ENCODE results near the gene GRID1. TPM values are rescaled to one million over a fixed set of nuclear protein-coding genes. Genes with fewer than 3 reads are reported as not detected.
A peak's percentile ranks its signal among the peaks of the same experiment; 100 is the strongest.

GRID1 gene
- polyA plus RNA-seq, 1 experiment = 0.49 TPM

DNA sequence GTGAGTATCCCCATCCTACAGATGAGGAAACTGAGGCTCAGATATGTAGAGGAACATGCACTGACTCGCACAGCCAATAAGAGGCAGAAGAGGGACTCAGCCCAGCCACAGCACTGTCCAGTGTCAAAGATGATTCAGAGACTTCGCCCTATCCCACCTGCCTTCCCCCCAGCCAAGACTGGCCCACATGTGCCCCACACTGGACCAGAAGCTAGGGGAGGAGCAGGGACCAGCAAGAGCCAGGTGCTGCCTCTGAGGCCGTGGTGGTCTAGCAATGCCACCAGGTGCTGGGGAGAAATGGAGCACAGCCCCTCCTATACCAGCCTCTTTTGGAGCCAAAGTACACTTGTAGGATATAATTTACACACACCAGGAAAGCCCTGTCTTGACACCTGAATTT lies 22.3 kb downstream of the GRID1 start:
- Histone ChIP-seq H3K4me3 (ENCODE audit: low read depth, low read length) (no peak overlapping the region), H3K36me3 (ENCODE audit: control insufficient read depth, insufficient read depth, low read length) (no peaks in the 10 kb centered on the region), H3K27me3 (ENCODE audit: control insufficient read depth, insufficient read depth, low read length) (no peaks in the 10 kb centered on the region)
- POLR2A ChIA-PET = no interaction called here
- no peak for DNase-seq (ENCODE audit: low read depth)
- CTCF ChIA-PET = no interaction called here
- TF ChIP-seq, protein P1, sequence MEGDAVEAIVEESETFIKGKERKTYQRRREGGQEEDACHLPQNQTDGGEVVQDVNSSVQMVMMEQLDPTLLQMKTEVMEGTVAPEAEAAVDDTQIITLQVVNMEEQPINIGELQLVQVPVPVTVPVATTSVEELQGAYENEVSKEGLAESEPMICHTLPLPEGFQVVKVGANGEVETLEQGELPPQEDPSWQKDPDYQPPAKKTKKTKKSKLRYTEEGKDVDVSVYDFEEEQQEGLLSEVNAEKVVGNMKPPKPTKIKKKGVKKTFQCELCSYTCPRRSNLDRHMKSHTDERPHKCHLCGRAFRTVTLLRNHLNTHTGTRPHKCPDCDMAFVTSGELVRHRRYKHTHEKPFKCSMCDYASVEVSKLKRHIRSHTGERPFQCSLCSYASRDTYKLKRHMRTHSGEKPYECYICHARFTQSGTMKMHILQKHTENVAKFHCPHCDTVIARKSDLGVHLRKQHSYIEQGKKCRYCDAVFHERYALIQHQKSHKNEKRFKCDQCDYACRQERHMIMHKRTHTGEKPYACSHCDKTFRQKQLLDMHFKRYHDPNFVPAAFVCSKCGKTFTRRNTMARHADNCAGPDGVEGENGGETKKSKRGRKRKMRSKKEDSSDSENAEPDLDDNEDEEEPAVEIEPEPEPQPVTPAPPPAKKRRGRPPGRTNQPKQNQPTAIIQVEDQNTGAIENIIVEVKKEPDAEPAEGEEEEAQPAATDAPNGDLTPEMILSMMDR (IDR thresholded peaks at IDR 0.05; ENCODE audit: insufficient read depth, low read depth, low read length) = no peak

DNA sequence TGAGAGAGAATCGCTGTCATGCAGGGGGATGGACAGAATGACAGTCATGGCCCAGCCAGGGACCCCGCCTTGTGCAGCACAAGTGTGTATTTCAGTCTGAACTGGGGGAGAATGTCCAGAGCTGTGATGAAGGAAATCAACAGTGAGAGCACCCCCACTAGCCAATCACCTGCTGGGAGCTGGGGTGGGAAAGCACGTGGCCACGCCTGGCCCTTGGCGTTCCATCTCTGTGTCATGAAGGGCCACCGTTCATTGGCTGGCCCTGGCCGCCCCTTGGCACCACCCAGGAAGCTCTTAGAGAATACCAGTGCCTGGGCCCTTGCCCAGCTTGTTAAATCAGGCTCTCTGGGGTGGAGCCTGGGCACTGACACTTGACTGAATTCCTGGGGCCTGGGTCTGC lies 22.8 kb downstream of the GRID1 start:
- DNase-seq (ENCODE audit: low read depth) = no peak
- Histone ChIP-seq H3K4me3 (ENCODE audit: low read depth, low read length) (no peak overlapping the region), H3K36me3 (ENCODE audit: control insufficient read depth, insufficient read depth, low read length) (no peaks in the 10 kb centered on the region), H3K27me3 (ENCODE audit: control insufficient read depth, insufficient read depth, low read length) (no peaks in the 10 kb centered on the region)
- TF ChIP-seq, protein P1 (IDR thresholded peaks at IDR 0.05; ENCODE audit: insufficient read depth, low read depth, low read length) = no peak
- POLR2A ChIA-PET = no interaction called here
- CTCF ChIA-PET = no interaction called here

DNA sequence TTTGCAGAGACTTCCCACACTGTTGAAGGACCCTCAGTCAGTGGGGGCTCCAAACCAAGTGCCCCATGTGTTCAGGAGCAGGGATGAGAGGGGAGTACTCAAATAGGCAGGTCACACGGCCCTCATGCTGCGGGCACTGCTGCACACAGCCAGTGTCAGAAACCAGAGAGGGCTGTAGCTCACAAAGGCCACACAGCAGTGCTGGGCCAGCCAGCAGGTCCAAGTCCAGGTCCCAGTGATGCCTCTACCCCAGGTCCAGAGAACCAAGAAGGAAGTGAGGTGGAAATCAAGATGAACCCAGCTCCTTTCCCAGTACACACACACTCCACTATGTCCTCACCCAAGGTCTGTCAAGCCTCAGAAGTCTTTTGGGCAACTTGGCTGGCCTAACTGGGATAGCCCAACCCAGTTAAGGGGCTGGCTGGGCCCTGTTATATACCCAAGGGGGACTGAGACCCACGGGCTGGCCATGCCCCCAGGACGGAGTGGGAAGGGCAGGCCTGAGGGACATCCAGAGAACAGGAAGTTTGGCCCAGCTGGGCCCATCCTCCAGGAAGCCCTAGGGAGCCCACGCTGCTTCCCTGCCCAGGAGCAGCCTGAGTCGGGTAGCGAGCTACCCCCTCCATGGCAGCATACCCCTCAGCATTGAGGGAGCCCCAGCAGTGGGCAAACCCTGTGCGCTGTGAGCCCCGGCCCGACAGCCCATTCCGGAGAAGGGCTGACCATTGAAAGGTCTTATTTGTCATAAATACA lies 24.3 kb downstream of the GRID1 start:
- Histone ChIP-seq H3K4me3 (ENCODE audit: low read depth, low read length) (no peak overlapping the region), H3K27me3 (ENCODE audit: control insufficient read depth, insufficient read depth, low read length) (no peaks in the 10 kb centered on the region), H3K36me3 (ENCODE audit: control insufficient read depth, insufficient read depth, low read length) (no peaks in the 10 kb centered on the region)
- no peak for DNase-seq (ENCODE audit: low read depth)
- ChIA-PET CTCF (no interaction called here), POLR2A (no interaction called here)
- TF ChIP-seq, protein P1 (IDR thresholded peaks at IDR 0.05; ENCODE audit: insufficient read depth, low read depth, low read length) = no peak

DNA sequence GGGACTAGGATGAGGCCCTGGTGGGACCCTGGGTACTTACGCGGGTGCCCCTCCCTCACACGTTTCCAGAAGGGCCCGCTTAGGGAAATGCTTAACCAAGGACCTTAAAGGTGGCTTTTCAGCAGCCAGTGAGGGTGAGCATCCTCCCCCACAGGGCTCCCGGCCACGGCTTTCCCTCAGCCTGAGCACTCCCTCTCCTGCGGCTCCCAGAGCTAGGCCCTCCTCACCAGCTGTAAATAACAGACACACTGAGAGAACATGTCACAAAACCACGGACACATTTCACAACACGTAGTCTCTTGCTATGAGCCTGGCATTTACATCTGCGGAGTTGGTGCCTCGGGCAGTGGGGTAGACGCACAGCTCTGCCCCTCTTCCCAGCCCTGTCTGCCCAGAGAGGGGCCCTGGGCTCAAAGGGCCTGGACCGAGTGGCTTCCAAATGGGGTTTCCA lies 25.2 kb downstream of the GRID1 start:
- DNase-seq (ENCODE audit: low read depth) = peak; percentile 10
- H3K4me3 ChIP-seq (ENCODE audit: low read depth, low read length) = no peak overlapping the region
- ChIA-PET POLR2A (interaction anchor here (0.5 kb wide), 1 partner anchor 11 kb away, joined by 3 read pairs; no protein-coding TSS in a partner anchor), CTCF (no interaction called here)
- H3K36me3 ChIP-seq (ENCODE audit: control insufficient read depth, insufficient read depth, low read length) = no peaks in the 10 kb centered on the region
- no peaks in the 10 kb centered on the region for H3K27me3 ChIP-seq (ENCODE audit: control insufficient read depth, insufficient read depth, low read length)
- TF ChIP-seq, protein P1 (IDR thresholded peaks at IDR 0.05; ENCODE audit: insufficient read depth, low read depth, low read length) = no peak

DNA sequence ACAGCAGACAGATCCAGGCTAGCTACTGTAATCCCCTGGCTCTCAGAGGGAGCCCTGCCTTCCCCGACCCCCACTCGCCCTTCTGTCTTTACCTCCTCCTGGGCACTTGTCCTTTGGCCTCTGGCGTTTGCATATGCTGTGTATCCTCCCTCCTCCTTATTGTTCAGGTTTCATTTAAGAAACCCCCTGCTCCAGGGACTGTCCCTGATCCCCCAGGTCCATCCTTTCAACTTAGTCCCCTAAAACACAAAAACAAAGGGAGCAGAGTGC lies 25.7 kb downstream of the GRID1 start:
- Histone ChIP-seq H3K36me3 (ENCODE audit: control insufficient read depth, insufficient read depth, low read length) (no peaks in the 10 kb centered on the region), H3K4me3 (ENCODE audit: low read depth, low read length) (no peak overlapping the region), H3K27me3 (ENCODE audit: control insufficient read depth, insufficient read depth, low read length) (no peaks in the 10 kb centered on the region)
- CTCF ChIA-PET = no interaction called here
- TF ChIP-seq, protein P1 (IDR thresholded peaks at IDR 0.05; ENCODE audit: insufficient read depth, low read depth, low read length) = no peak
- POLR2A ChIA-PET = interaction anchor here (0.5 kb wide), 1 partner anchor 12 kb away, joined by 3 read pairs; no protein-coding TSS in a partner anchor
- DNase-seq (ENCODE audit: low read depth) = no peak
